Activated CD8-positive, alpha-beta memory T cell treated with anti-CD3 and anti-CD28 coated beads, Interleukin-2, amount 50 U/mL, for 1 hour (primary cell): ENCODE data around the gene STON1.
A peak's percentile ranks its signal among the peaks of the same experiment; 100 is the strongest.
"Not testable (repeated sequence)": the region's sequence is repeated elsewhere in the genome, so short reads cannot be mapped to it uniquely, and the experiment has no call there.

Experiments used
- DNase-seq: peaks from one replicate; pipeline ENCODE4 v3.0.0-alpha.2; 2020; ENCODE audit errors: extremely low read depth

The STON1 gene

GRCh38 chr2:48530033-48530811 lies at the start of gene STON1:
STON1 (plus strand) TSS chr2:48530154; CDS start chr2:48580634, 50,480 bp downstream.
- DNase-seq: peak; percentile 3

GRCh38 chr2:48480526-48480925 lies 49.4 kb upstream of the STON1 start:
- no peak for DNase-seq

GRCh38 chr2:48482313-48482712 lies 47.6 kb upstream of the STON1 start:
- no peak for DNase-seq

- no peak for DNase-seq
These were observed 47.2 kb upstream of the STON1 start for GRCh38 chr2:48482769-48483168.

- DNase-seq: no peak
These were observed 46.4 kb upstream of the STON1 start for GRCh38 chr2:48483506-48483905.

- no peak for DNase-seq
These were observed 46.0 kb upstream of the STON1 start for GRCh38 chr2:48483916-48484315.

- DNase-seq: no peak
These were observed 41.4 kb upstream of the STON1 start for GRCh38 chr2:48488545-48488944.

GRCh38 chr2:48496849-48497248 lies 33.1 kb upstream of the STON1 start:
- no peak for DNase-seq

GRCh38 chr2:48504647-48505327 lies 25.2 kb upstream of the STON1 start:
- no peak for DNase-seq

GRCh38 chr2:48507111-48507510 lies 22.8 kb upstream of the STON1 start:
- no peak for DNase-seq

- no peak for DNase-seq
These were observed 21.4 kb upstream of the STON1 start for GRCh38 chr2:48508461-48509124.

GRCh38 chr2:48510329-48510728 lies 19.6 kb upstream of the STON1 start:
- DNase-seq: no peak

GRCh38 chr2:48511849-48512470 lies 18.0 kb upstream of the STON1 start:
- DNase-seq: no peak

- DNase-seq: no peak
These were observed 17.4 kb upstream of the STON1 start for GRCh38 chr2:48512571-48512970.

- no peak for DNase-seq
These were observed 15.5 kb upstream of the STON1 start for GRCh38 chr2:48514348-48515003.

GRCh38 chr2:48515513-48515985 lies 14.4 kb upstream of the STON1 start:
- no peak for DNase-seq

- DNase-seq: no peak
These were observed 10.4 kb upstream of the STON1 start for GRCh38 chr2:48519593-48519992.

- not testable (repeated sequence) for DNase-seq
These were observed 5.2 kb upstream of the STON1 start for GRCh38 chr2:48524756-48525155.

GRCh38 chr2:48525269-48525943 lies 4.5 kb upstream of the STON1 start:
- no peak for DNase-seq

GRCh38 chr2:48527226-48527885 lies 2.6 kb upstream of the STON1 start:
- no peak for DNase-seq

- DNase-seq: no peak
These were observed 1.5 kb upstream of the STON1 start for GRCh38 chr2:48528431-48528830.
